Thyroid gland (tissue), 4 donors: ENCODE measurements around the gene UNCX.

Source experiments
- POLR2A ChIP-seq, 2 donors: fragments of 450-650 bp; IDR thresholded peaks; one replicate each; pipeline ENCODE4 v1.6.1; 2017; ENCODE audit warnings: antibody characterized with exemption in 2 of 2, mild to moderate bottlenecking in 2 of 2, moderate library complexity in 1 of 2
- TF ChIP-seq, protein P1 (sequence below), 6 experiments: fragments of 200-600 bp in 3 of 6; fragments of 450-650 bp in 3 of 6; sonication (generic) in 3 of 6; IDR thresholded peaks; one replicate each; pipeline ENCODE4 v1.5.1; 2016 to 2019; ENCODE audit warnings: antibody characterized with exemption in 6 of 6, mild to moderate bottlenecking in 2 of 6, inconsistent platforms in 1 of 6, moderate library complexity in 1 of 6

DNA sequence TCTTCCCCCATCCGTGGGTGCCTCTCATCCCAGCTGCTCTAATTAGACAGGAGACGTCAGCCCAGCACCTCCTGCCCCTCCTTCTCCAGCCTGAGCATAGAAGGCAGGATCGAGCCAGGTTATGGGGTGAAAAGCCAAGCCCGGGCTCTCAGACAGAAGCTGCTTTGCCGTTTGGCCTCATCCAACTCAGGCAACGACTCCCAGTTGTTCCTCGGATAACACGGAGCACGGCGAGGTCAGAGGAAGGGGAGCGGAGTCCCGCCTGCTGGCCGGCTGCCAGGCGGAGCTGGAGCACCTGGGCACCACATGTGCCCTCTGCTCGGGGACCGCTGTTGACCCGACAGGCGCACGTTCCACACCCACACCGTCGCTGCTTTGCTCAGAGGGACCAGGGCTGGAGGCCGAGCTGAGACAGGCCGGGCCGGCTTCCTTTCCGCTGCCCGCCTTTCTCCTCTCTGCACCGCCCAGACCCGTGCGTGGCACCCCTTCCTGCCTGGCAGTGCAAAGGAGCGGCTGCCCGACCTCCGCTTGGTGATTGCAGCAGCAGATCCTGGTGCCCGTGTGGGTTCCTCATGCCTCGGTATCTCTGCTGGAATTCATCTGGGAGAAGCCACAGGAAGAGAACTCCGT lies 21.6 kb upstream of the UNCX start:
- TF ChIP-seq, protein P1, sequence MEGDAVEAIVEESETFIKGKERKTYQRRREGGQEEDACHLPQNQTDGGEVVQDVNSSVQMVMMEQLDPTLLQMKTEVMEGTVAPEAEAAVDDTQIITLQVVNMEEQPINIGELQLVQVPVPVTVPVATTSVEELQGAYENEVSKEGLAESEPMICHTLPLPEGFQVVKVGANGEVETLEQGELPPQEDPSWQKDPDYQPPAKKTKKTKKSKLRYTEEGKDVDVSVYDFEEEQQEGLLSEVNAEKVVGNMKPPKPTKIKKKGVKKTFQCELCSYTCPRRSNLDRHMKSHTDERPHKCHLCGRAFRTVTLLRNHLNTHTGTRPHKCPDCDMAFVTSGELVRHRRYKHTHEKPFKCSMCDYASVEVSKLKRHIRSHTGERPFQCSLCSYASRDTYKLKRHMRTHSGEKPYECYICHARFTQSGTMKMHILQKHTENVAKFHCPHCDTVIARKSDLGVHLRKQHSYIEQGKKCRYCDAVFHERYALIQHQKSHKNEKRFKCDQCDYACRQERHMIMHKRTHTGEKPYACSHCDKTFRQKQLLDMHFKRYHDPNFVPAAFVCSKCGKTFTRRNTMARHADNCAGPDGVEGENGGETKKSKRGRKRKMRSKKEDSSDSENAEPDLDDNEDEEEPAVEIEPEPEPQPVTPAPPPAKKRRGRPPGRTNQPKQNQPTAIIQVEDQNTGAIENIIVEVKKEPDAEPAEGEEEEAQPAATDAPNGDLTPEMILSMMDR (IDR thresholded peaks at IDR 0.05) = no peak
- no peak for TF ChIP-seq POLR2A (IDR thresholded peaks at IDR 0.05)
